ENCODE data around the gene MANSC4.

- TF ChIP-seq CTCF (IDR thresholded peaks at IDR 0.05) (no peak), POLR2A (IDR thresholded peaks at IDR 0.05) (no peak)
These were observed 25.2 kb upstream of the MANSC4 start for GRCh38 chr12:27805238-27805637.
